H1 (cell line): ENCODE measurements around the gene SBNO2. TPM values are rescaled to one million over a fixed set of nuclear protein-coding genes. Genes with fewer than 3 reads are reported as not detected.

Experiments
- CHD1 ChIP-seq: IDR thresholded peaks from 2 replicates; pipeline ENCODE4 v1.6.1; 2012; ENCODE audit warnings: low read depth, low read length, improper control_type of control experiment
- polyA plus RNA-seq, 7 experiments: library from polyadenylated mRNA; depleted of rRNA in 3 of 7; stranded (reverse) in 5 of 7; unstranded in 2 of 7; fragments of >200 nt in 5 of 7; fragments of 200-250 nt in 2 of 7; gene quantifications; 1 replicate in 5 of 7; 2 replicates in 1 of 7; 4 replicates in 1 of 7; pipeline versions ENCODE4 v1.2.1 to v1.2.3, GENCODE V29; 2011 to 2013; ENCODE audit warnings: missing spikeins in 2 of 7, mixed read lengths in 2 of 7
- total RNA-seq: library from RNA; stranded (reverse); fragmentation: NEBNext Ultra II Directional; extraction: Animal tissue kit (Norgen Biotek cat#: 25700); gene quantifications from 2 replicates; pipeline ENCODE4 v1.2.1, GENCODE V29; 2021

Gene SBNO2
- total and polyA plus RNA-seq, 2 of the 8 experiments (the other 6 are each of a cell fraction or from before 2014, with no cell fraction given) = 12.2 to 31.4 TPM

DNA sequence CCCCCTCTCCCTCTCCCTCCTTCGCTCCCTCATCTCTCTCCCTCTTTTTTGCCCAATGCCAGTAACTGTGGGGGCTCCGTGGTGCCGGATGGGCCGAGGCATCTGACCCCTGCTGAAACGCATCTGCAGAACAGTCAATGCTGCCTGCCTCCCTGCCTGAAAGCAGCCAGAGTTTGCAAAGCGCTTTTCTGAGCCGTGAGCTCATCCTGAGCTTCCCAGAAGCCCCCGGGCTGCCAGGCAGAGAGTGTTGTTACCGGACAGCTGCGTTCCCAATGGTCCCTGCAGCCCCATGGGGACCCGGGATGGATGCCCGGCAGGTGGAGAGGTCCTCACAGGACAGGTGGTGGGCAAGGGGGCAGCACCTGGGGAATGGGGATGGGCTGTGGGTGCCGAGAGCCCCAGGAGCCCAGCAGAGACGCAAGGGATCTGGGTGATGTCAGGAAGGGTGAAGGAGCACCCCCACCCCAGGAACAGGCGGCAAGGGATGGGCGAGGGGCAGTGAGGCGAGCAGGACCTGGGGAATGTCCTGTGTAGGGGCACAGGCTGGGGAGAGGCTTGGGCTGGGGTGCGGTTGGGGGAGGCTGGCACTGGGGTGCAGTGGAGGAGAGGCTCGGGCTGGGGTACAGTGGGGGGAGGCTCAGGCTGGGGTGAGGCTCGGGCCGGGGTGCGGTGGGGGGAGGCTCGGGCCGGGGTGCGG, 37.3 kb downstream of the SBNO2 start (continued):
- no peak for TF ChIP-seq CHD1
